H9 (cell line): Measurements from ENCODE around the gene RASGEF1C. TPM values are rescaled to one million over a fixed set of nuclear protein-coding genes. Genes with fewer than 3 reads are reported as not detected.

Experiments used
- DNase-seq: peaks from one replicate; pipeline ENCODE4 v3.0.0-alpha.2; 2017
- H2AFZ ChIP-seq: one replicate; pipeline ENCODE4 v1.6.1; 2013; ENCODE audit warnings: mild to moderate bottlenecking, low read length, control low read depth, moderate library complexity
- H2AK5ac ChIP-seq: 2 replicates; pipeline ENCODE4 v1.6.1; 2013; ENCODE audit warnings: low read length, control low read depth, mixed read lengths; ENCODE audit not compliant: insufficient read length
- H2BK120ac ChIP-seq: one replicate; pipeline ENCODE4 v1.6.1; 2013; ENCODE audit warnings: low read depth, mild to moderate bottlenecking, low read length, control low read depth, inconsistent platforms; ENCODE audit not compliant: poor library complexity, severe bottlenecking
- H2BK12ac ChIP-seq: 2 replicates; pipeline ENCODE4 v1.6.1; 2013; ENCODE audit warnings: low read length, control low read depth, mixed read lengths, low read depth; ENCODE audit not compliant: insufficient read length
- H2BK15ac ChIP-seq: 2 replicates; pipeline ENCODE4 v1.6.1; 2013; ENCODE audit warnings: low read depth, low read length, control low read depth
- H2BK20ac ChIP-seq: one replicate; pipeline ENCODE4 v1.6.1; 2013; ENCODE audit warnings: low read depth, mild to moderate bottlenecking, low read length, control low read depth, inconsistent platforms; ENCODE audit not compliant: poor library complexity, severe bottlenecking
- H2BK5ac ChIP-seq: 2 replicates; pipeline ENCODE4 v1.6.1; 2013; ENCODE audit warnings: low read length, control low read depth, mixed read lengths; ENCODE audit not compliant: insufficient read length
- H3K14ac ChIP-seq: 2 replicates; pipeline ENCODE4 v1.6.1; 2013; ENCODE audit warnings: low read length, control low read depth; ENCODE audit not compliant: insufficient read depth
- H3K18ac ChIP-seq: 2 replicates; pipeline ENCODE4 v1.6.1; 2013; ENCODE audit warnings: low read depth, mild to moderate bottlenecking, mixed read lengths, low read length, control low read depth; ENCODE audit not compliant: insufficient read length
- H3K23ac ChIP-seq: 2 replicates; pipeline ENCODE4 v1.6.1; 2013; ENCODE audit warnings: low read length, control low read depth, mixed read lengths, low read depth; ENCODE audit not compliant: insufficient read length
- H3K23me2 ChIP-seq: 2 replicates; pipeline ENCODE4 v1.6.1; 2013; ENCODE audit warnings: low read depth, mild to moderate bottlenecking, mixed read lengths, low read length, control low read depth; ENCODE audit not compliant: insufficient read length, poor library complexity, severe bottlenecking
- H3K27ac ChIP-seq: 2 replicates; pipeline ENCODE4 v1.5.1; 2013; ENCODE audit warnings: low read length, control low read depth, mixed read lengths, low read depth; ENCODE audit not compliant: insufficient read length
- H3K27me3 ChIP-seq: 2 replicates; pipeline ENCODE4 v1.6.1; 2013; ENCODE audit warnings: low read length, control low read depth, inconsistent platforms; ENCODE audit not compliant: insufficient read depth
- H3K4ac ChIP-seq: 2 replicates; pipeline ENCODE4 v1.6.1; 2013; ENCODE audit warnings: low read depth, mild to moderate bottlenecking, control low read depth, inconsistent platforms, low read length, moderate library complexity
- H3K4me1 ChIP-seq: 2 replicates; pipeline ENCODE4 v1.6.1; 2013; ENCODE audit warnings: low read length, control low read depth, inconsistent platforms; ENCODE audit not compliant: insufficient read depth
- H3K4me2 ChIP-seq: 2 replicates; pipeline ENCODE4 v1.6.1; 2013; ENCODE audit warnings: low read length, control low read depth, mixed read lengths; ENCODE audit not compliant: insufficient read length, insufficient read depth
- H3K56ac ChIP-seq: 2 replicates; pipeline ENCODE4 v1.6.1; 2013; ENCODE audit warnings: low read depth, mild to moderate bottlenecking, mixed read lengths, low read length, control low read depth; ENCODE audit not compliant: insufficient read length
- H3K79me1 ChIP-seq: 2 replicates; pipeline ENCODE4 v1.6.1; 2013; ENCODE audit warnings: low read depth, mild to moderate bottlenecking, moderate library complexity, low read length, control low read depth, inconsistent platforms; ENCODE audit not compliant: insufficient read depth, poor library complexity, severe bottlenecking
- H3K79me2 ChIP-seq: 2 replicates; pipeline ENCODE4 v1.6.1; 2013; ENCODE audit warnings: low read length, control low read depth, inconsistent platforms; ENCODE audit not compliant: insufficient read depth
- H3K9ac ChIP-seq: 2 replicates; pipeline ENCODE4 v1.6.1; 2013; ENCODE audit warnings: low read length, control low read depth, mixed read lengths; ENCODE audit not compliant: insufficient read length; ENCODE audit errors: extremely low read depth
- H3K9me3 ChIP-seq: one replicate; pipeline ENCODE4 v1.6.1; 2013; ENCODE audit warnings: low read depth, low read length, inconsistent platforms; ENCODE audit not compliant: control insufficient read depth
- H3T11ph ChIP-seq: one replicate; pipeline ENCODE4 v1.6.1; 2013; ENCODE audit warnings: mild to moderate bottlenecking, low read length, control low read depth, inconsistent platforms
- H4K20me1 ChIP-seq: one replicate; pipeline ENCODE4 v1.6.1; 2013; ENCODE audit not compliant: control insufficient read depth, insufficient read length, insufficient read depth
- H4K5ac ChIP-seq: 2 replicates; pipeline ENCODE4 v1.6.1; 2013; ENCODE audit warnings: low read depth, mild to moderate bottlenecking, mixed read lengths, low read length, control low read depth; ENCODE audit not compliant: insufficient read length
- H4K8ac ChIP-seq: replicated peaks from 2 replicates; pipeline ENCODE4 v1.6.1; 2013; ENCODE audit warnings: low read length, control low read depth, mixed read lengths, low read depth; ENCODE audit not compliant: insufficient read length
- H4K91ac ChIP-seq: 2 replicates; pipeline ENCODE4 v1.6.1; 2013; ENCODE audit warnings: low read depth, mild to moderate bottlenecking, moderate library complexity, mixed read lengths, low read length, control low read depth; ENCODE audit not compliant: insufficient read length
- H3K27ac Mint-ChIP-seq, 3 experiments: 2 replicates in 2 of 3; 3 replicates in 1 of 3; pipeline ENCODE4 v1.8.0; 2020 to 2021; ENCODE audit warnings: mixed read lengths in 3 of 3, mild to moderate bottlenecking in 1 of 3, moderate library complexity in 1 of 3
- H3K27me3 Mint-ChIP-seq: 2 replicates; pipeline ENCODE4 v1.8.0; 2021; ENCODE audit warnings: low read depth, mild to moderate bottlenecking, moderate library complexity, mixed read lengths
- H3K36me3 Mint-ChIP-seq, 3 experiments: 2 replicates in 2 of 3; 3 replicates in 1 of 3; pipeline ENCODE4 v1.8.0; 2020 to 2021; ENCODE audit warnings: low read depth in 3 of 3, mixed read lengths in 3 of 3; ENCODE audit not compliant: insufficient read depth in 1 of 3
- H3K4me1 Mint-ChIP-seq, 2 experiments: 2 replicates each; pipeline ENCODE4 v1.8.0; 2020; ENCODE audit warnings: mixed read lengths in 2 of 2
- H3K4me3 Mint-ChIP-seq, 2 experiments: 2 replicates in 1 of 2; 3 replicates in 1 of 2; pipeline ENCODE4 v1.8.0; 2020 to 2021; ENCODE audit warnings: mild to moderate bottlenecking in 2 of 2, mixed read lengths in 2 of 2, moderate library complexity in 1 of 2
- H3K9me3 Mint-ChIP-seq, 2 experiments: 2 replicates in 1 of 2; 3 replicates in 1 of 2; pipeline ENCODE4 v1.8.0; 2020; ENCODE audit warnings: mild to moderate bottlenecking in 2 of 2, mixed read lengths in 2 of 2, moderate library complexity in 1 of 2
- WGBS: extraction: QIAGEN DNeasy Blood & Tissue Kit; methylation state at CpG from one replicate; pipeline ENCODE4 v1.1.7; 2013; ENCODE audit warnings: missing lambda C conversion rate, low lambda C conversion rate, mixed read lengths; ENCODE audit not compliant: insufficient read length; ENCODE audit errors: extremely low coverage; 5-methylcytosine and 5-hydroxymethylcytosine counted together
- total RNA-seq: library from RNA; stranded (reverse); gene quantifications from 2 replicates; pipeline ENCODE4 v1.2.1, GENCODE V29; 2021
- TF ChIP-seq, protein P1 (sequence below): fragments of 200-600 bp; sonication (generic); conservative IDR thresholded peaks from 3 replicates; pipeline ENCODE4 v1.8.0; 2021; ENCODE audit warnings: antibody characterized with exemption, mild to moderate bottlenecking

Gene RASGEF1C
- total RNA-seq, 1 experiment from 2014 or later, result 0.83 TPM

DNA sequence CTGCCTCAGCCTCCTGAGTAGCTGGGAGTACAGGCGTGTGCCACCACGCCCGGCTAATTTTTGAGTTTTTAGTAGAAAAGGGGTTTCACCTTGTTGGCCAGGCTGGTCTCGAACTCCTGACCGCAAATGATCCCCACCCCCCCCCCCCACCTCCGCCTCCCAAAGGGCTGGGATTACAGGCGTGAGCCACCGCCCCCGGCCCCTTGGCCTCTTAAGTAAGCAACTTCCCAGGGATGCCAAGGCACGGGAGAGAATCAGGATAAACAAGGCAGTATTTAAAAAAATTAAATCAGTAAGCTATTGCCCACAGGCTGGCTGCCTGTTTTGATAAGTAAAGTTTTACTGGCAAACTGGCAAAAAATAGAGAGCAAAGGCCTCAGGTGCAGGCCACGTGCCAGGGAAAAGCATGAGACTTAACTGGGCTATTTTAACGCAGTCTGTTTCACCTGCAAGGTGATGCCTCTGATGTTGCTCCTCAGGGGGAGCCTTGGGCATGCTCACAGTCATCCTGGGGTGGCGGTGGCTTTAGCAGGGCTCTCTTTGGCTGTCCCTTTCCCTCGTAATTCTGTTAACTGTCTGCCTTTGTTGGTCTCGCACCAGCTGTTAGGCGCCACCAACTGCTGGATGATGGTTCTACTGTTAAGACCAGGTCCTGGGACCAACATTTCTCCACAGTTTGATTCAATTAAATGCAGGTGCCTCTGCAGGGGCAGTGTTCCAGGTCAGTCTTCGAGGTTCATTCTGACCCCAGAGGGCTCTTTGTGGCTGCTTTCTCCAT lies 118.1 kb downstream of the RASGEF1C start:
- no peak overlapping the region for H3K4me2 ChIP-seq
- H2AK5ac ChIP-seq, result no peak overlapping the region
- Mint-ChIP-seq H3K36me3 (peaks cover 0 to 16% (median 0%) of the 10 kb centered on the region in 3 experiments; a peak in 3 of 7 replicates), H3K4me1 (peaks cover 29 to 44% of the 10 kb centered on the region in 2 experiments), H3K27ac (peak overlapping the region in 2 of 3 experiments; percentile 15 to 82; a peak in 4 of 7 replicates), H3K4me3 (peak overlapping the region in 1 of 2 experiments; percentile 71; a peak in 2 of 5 replicates), H3K27me3 (peaks cover 4% of the 10 kb centered on the region; the same call in 1 of the 2 replicates), H3K9me3 (peaks cover 0 to 3% of the 10 kb centered on the region in 2 experiments; a peak in 2 of 5 replicates)
- no peaks in the 10 kb centered on the region for H3K27me3 ChIP-seq
- H4K5ac ChIP-seq, result no peak overlapping the region
- no peak overlapping the region for H2BK20ac ChIP-seq
- peak; percentile 90 for DNase-seq
- H4K91ac ChIP-seq, result no peak overlapping the region
- H3K27ac ChIP-seq, result no peak overlapping the region
- H3K79me2 ChIP-seq, result no peaks in the 10 kb centered on the region
- peaks cover 4% of the 10 kb centered on the region for H3K23me2 ChIP-seq
- no peaks in the 10 kb centered on the region for H3K4me1 ChIP-seq
- H3T11ph ChIP-seq, result no peak overlapping the region
- no peak overlapping the region for H3K14ac ChIP-seq
- H3K4ac ChIP-seq, result no peak overlapping the region
- H4K20me1 ChIP-seq, result no peaks in the 10 kb centered on the region
- H3K18ac ChIP-seq, result peak overlapping the region; percentile 58
- TF ChIP-seq, protein P1, sequence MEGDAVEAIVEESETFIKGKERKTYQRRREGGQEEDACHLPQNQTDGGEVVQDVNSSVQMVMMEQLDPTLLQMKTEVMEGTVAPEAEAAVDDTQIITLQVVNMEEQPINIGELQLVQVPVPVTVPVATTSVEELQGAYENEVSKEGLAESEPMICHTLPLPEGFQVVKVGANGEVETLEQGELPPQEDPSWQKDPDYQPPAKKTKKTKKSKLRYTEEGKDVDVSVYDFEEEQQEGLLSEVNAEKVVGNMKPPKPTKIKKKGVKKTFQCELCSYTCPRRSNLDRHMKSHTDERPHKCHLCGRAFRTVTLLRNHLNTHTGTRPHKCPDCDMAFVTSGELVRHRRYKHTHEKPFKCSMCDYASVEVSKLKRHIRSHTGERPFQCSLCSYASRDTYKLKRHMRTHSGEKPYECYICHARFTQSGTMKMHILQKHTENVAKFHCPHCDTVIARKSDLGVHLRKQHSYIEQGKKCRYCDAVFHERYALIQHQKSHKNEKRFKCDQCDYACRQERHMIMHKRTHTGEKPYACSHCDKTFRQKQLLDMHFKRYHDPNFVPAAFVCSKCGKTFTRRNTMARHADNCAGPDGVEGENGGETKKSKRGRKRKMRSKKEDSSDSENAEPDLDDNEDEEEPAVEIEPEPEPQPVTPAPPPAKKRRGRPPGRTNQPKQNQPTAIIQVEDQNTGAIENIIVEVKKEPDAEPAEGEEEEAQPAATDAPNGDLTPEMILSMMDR, result peak; percentile 64
- H2BK15ac ChIP-seq, result no peak overlapping the region
- H2BK120ac ChIP-seq, result no peak overlapping the region
- no peaks in the 10 kb centered on the region for H3K79me1 ChIP-seq
- H3K56ac ChIP-seq, result no peak overlapping the region
- no peaks in the 10 kb centered on the region for H3K9me3 ChIP-seq
- H4K8ac ChIP-seq, result no peak overlapping the region
- no CpG with 5 or more reads among the region's 17 CpGs for WGBS
- peak overlapping the region; percentile 24 for H2AFZ ChIP-seq
- H2BK12ac ChIP-seq, result no peak overlapping the region
- H3K9ac ChIP-seq, result no peak overlapping the region
- no peak overlapping the region for H3K23ac ChIP-seq
- no peak overlapping the region for H2BK5ac ChIP-seq
